Measurements from ENCODE around the gene NDUFB10.

GRCh38 chr16:2008631-2009163 lies 49.4 kb downstream of the NDUFB10 start:
- TF ChIP-seq CTCF (IDR thresholded peaks at IDR 0.05; ENCODE audit: borderline replicate concordance, extremely low read depth, low read length, poor library complexity, severe bottlenecking) = no peak
- TF ChIP-seq EZH2 (IDR thresholded peaks at IDR 0.05; ENCODE audit: borderline replicate concordance, low read depth, low read length, severe bottlenecking) = no peak
